DMS153 (cell line): ENCODE results near the gene SIT1.
"Not testable (repeated sequence)": the region's sequence is repeated elsewhere in the genome, so short reads cannot be mapped to it uniquely, and the experiment has no call there.

Experiments
- DNase-seq: peaks from one replicate; lab custom pipeline; 2025; lab: John Stamatoyannopoulos, UW

SIT1 gene

GRCh38 chr9:35660966-35661415 is 10.3 kb upstream of the SIT1 start:
- no peak for DNase-seq

- DNase-seq, result peak; percentile 23
These were observed 8.6 kb upstream of the SIT1 start for GRCh38 chr9:35659340-35659739.

- DNase-seq, result no peak
These were observed 8.2 kb upstream of the SIT1 start for GRCh38 chr9:35658968-35659220.

GRCh38 chr9:35658137-35658967 is 7.6 kb upstream of the SIT1 start, which contains the start of gene CCDC107:
Gene CCDC107, plus strand, starts transcription at chr9:35658292. Its CDS starts 88 bp downstream, at chr9:35658380.
- DNase-seq, result peak; percentile 57

- peak; percentile 99 for DNase-seq
These were observed 6.9 kb upstream of the SIT1 start, which contains the start of gene RMRP for GRCh38 chr9:35657546-35658136. Gene RMRP, minus strand, starts transcription at chr9:35658019.

- no peak for DNase-seq
These were observed 6.3 kb upstream of the SIT1 start for GRCh38 chr9:35656831-35657545.

GRCh38 chr9:35656348-35656747 is 5.6 kb upstream of the SIT1 start:
- DNase-seq, result no peak

GRCh38 chr9:35653611-35654010 is 2.9 kb upstream of the SIT1 start:
- no peak for DNase-seq

- DNase-seq, result no peak
These were observed 2.1 kb upstream of the SIT1 start for GRCh38 chr9:35652829-35653209.

- no peak for DNase-seq
These were observed 1.5 kb upstream of the SIT1 start for GRCh38 chr9:35651956-35652828.

GRCh38 chr9:35649431-35650340 is 1.0 kb downstream of the SIT1 start:
- DNase-seq, result no peak

GRCh38 chr9:35646533-35647265 is 4.0 kb downstream of the SIT1 start:
- DNase-seq, result peak; percentile 72

GRCh38 chr9:35646153-35646532 is 4.6 kb downstream of the SIT1 start:
- DNase-seq, result peak; percentile 13

GRCh38 chr9:35645736-35646135 is 5.0 kb downstream of the SIT1 start:
- not testable (repeated sequence) for DNase-seq

GRCh38 chr9:35643046-35643445 is 7.7 kb downstream of the SIT1 start:
- no peak for DNase-seq

- not testable (repeated sequence) for DNase-seq
These were observed 9.3 kb downstream of the SIT1 start for GRCh38 chr9:35641478-35641877.

GRCh38 chr9:35640431-35640830 is 10.3 kb downstream of the SIT1 start:
- DNase-seq, result not testable (repeated sequence)

- no peak for DNase-seq
These were observed 11.1 kb downstream of the SIT1 start for GRCh38 chr9:35639631-35640030.

GRCh38 chr9:35639225-35639624 is 11.5 kb downstream of the SIT1 start:
- DNase-seq, result not testable (repeated sequence)

GRCh38 chr9:35638751-35639150 is 12.0 kb downstream of the SIT1 start:
- not testable (repeated sequence) for DNase-seq
